ENCODE results near the gene PDE2A.
"Not testable (repeated sequence)": the region's sequence is repeated elsewhere in the genome, so short reads cannot be mapped to it uniquely, and the experiment has no call there.

PDE2A gene

DNA sequence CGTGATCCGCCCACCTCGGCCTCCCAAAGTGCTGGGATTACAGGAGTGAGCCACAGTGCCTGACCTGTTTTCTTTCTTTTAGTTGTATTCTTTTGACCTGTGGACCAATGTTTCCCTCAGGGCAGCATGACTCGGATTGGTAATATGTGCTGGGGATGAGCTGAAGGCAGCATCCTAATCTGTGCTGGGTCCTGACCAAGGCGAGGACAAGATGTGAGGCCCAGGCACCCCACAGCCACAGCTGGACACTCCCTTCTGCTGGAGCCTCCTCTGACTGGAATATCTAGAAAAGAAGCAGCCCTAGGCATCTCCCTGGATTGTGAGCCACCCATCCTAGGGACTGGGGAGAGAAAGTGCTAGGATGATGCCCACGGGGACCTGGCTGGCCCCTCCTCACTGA is 105.4 kb downstream of the PDE2A start:
- Histone ChIP-seq H3K4me2 (no peak overlapping the region), H4K20me1 (no peaks in the 10 kb centered on the region), H3K27ac (no peak overlapping the region), H3K27me3 (no peaks in the 10 kb centered on the region), H3K4me3 (no peak overlapping the region), H3K36me3 (no peaks in the 10 kb centered on the region), H3K9ac (no peak overlapping the region), H3K9me3 (no peaks in the 10 kb centered on the region), H3K4me1 (0 out of 2 replicates have a peak, but pooled peaks cover 4% of the 10 kb centered on the region)
- no peak for TF ChIP-seq Cebpa-rat (IDR thresholded peaks at IDR 0.05)

DNA sequence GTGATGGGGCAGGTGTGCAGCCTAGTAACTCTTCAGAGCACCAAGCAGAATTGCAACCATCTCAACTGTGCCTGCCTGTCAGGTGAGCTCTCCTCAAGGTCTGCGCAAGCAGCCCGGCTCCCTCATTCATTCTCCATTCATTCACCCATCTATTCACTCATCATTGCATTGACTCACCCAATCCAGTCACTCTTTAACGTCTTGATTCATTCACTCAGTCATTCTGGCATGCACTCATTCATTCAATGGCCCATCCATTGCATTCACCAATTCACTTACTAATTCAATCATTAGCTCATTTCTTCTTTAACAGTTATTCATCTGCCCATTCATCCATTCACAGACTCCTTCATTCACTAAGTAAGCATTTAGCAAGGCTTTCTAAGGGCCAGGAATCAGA is 111.8 kb downstream of the PDE2A start:
- Histone ChIP-seq H3K9ac (no peak overlapping the region), H3K9me3 (no peaks in the 10 kb centered on the region), H3K4me2 (no peak overlapping the region), H3K4me1 (no peaks in the 10 kb centered on the region), H3K27ac (no peak overlapping the region), H3K36me3 (no peaks in the 10 kb centered on the region), H4K20me1 (no peaks in the 10 kb centered on the region), H3K4me3 (no peak overlapping the region), H3K27me3 (no peaks in the 10 kb centered on the region)
- TF ChIP-seq Cebpa-rat (IDR thresholded peaks at IDR 0.05) = no peak

DNA sequence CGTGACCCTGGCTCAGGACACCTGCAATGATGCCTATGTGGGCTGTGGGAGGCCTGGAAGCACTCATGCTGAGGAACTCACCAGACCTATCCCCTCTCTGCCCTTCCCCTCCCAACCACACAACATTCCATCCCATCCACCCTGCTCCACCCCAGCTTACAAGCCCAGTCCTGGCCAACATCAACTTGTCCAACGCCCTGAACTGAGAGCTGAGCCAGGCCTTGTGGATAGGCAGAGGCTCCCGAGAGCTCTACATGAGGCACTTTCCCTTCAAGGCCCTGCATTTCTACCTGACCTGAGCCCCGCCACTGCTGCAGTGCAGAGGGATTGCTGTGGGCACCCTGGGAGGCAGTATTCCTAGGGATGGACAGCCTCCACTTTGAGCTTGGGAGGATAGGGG is 112.4 kb downstream of the PDE2A start:
- no peaks in the 10 kb centered on the region for H3K27me3 ChIP-seq
- H3K9ac ChIP-seq = no peak overlapping the region
- no peaks in the 10 kb centered on the region for H4K20me1 ChIP-seq
- no peaks in the 10 kb centered on the region for H3K4me1 ChIP-seq
- no peak overlapping the region for H3K4me2 ChIP-seq
- no peak overlapping the region for H3K27ac ChIP-seq
- no peaks in the 10 kb centered on the region for H3K9me3 ChIP-seq
- H3K4me3 ChIP-seq = no peak overlapping the region
- no peaks in the 10 kb centered on the region for H3K36me3 ChIP-seq
- TF ChIP-seq Cebpa-rat (IDR thresholded peaks at IDR 0.05) = no peak

DNA sequence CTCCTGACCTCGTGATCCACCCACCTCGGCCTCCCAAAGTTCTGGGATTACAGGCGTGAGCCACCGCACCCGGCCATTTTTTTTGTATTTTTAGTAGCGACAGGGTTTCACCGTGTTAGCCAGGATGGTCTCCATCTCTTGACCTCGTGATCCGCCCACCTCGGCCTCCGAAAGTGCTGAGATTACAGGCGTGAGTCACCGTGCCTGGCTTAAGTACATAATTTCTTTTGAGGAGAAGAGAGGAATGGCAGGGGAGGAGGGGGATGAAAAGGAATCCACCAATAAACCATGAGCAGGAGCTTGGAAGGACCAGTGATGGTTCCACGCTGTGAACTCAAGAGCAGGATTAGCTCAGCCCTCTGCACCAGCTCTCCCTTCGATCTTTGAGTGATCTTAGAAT is 113.4 kb downstream of the PDE2A start:
- H4K20me1 ChIP-seq, H3K9ac ChIP-seq, H3K4me2 ChIP-seq, H3K36me3 ChIP-seq, H3K4me3 ChIP-seq, H3K27me3 ChIP-seq, H3K9me3 ChIP-seq, H3K4me1 ChIP-seq, H3K27ac ChIP-seq: not testable (repeated sequence)

DNA sequence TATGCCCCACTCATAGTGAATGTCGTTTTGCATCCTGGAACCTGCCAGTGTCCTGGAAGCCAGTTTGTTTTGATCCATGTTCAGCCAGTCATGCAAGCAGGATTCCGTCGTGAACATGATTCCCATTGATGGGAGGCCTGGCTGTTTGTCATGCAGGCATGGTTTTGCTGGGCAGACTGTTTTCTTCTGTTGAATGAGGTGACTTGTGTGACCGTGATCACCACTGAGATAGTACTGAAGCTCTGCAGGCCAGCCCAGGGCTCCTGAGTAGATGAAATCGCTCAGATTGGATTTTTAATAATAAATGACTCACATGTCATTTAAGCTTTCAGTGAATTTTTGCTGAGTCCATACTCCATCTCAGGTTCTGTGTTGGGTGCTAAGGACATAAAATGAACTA is 117.8 kb downstream of the PDE2A start:
- no peaks in the 10 kb centered on the region for H3K27me3 ChIP-seq

DNA sequence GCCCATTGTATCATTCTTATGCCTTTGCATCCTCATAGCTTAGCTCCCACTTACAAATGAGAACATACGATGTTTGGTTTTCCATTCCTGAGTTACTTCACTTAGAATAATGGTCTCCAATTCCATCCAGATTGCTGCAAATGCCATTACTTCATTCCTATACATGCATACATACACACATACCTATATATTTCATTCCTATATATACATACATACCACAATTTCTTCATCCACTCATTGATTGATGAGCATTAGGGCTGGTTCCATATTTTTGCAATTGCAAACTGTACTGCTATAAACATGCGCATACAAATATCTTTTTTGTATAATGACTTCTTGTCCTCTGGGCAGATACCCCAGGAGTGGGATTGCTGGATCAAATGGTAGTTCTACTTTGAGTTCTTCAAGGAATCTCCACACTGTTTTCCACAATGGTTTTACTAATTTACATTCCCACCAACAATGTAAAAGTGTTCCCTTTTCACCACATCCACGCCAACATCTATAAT is 119.2 kb downstream of the PDE2A start:
- H3K4me2 ChIP-seq, H3K27me3 ChIP-seq, H3K36me3 ChIP-seq, H3K9ac ChIP-seq, H3K9me3 ChIP-seq, H4K20me1 ChIP-seq, H3K27ac ChIP-seq, H3K4me3 ChIP-seq, H3K4me1 ChIP-seq: not testable (repeated sequence)

More for the DNA sequence above, 117.8 kb downstream of the PDE2A start:
- H3K36me3 ChIP-seq = no peaks in the 10 kb centered on the region
- H4K20me1 ChIP-seq = no peaks in the 10 kb centered on the region
- no peak for TF ChIP-seq Cebpa-rat (IDR thresholded peaks at IDR 0.05)
- H3K4me3 ChIP-seq = no peak overlapping the region
- no peak overlapping the region for H3K9ac ChIP-seq
- no peaks in the 10 kb centered on the region for H3K4me1 ChIP-seq
- H3K9me3 ChIP-seq = no peaks in the 10 kb centered on the region
- no peak overlapping the region for H3K4me2 ChIP-seq
- H3K27ac ChIP-seq = no peak overlapping the region

DNA sequence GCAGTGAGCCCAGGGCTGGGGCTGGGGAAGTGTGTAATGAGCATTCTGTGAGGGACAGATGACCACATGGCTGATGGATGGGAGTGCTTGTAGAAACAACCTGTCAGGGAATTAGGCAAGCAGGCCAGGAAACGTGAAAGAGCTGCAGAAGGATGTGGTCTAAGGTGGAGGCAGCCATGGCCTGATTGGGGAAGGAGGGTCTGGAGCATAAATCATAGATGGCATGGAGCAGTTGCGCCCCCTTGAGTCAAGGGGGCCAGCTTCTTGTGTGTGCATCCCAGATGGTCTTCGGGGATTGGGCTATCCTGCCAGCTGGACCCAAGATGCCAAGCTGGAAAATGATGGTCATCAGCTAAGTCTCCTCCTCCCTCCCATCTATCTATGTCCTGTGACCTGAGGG is 120.5 kb downstream of the PDE2A start:
- Histone ChIP-seq H3K9me3 (no peaks in the 10 kb centered on the region), H3K4me2 (no peak overlapping the region)
- no peak for TF ChIP-seq Cebpa-rat (IDR thresholded peaks at IDR 0.05)

DNA sequence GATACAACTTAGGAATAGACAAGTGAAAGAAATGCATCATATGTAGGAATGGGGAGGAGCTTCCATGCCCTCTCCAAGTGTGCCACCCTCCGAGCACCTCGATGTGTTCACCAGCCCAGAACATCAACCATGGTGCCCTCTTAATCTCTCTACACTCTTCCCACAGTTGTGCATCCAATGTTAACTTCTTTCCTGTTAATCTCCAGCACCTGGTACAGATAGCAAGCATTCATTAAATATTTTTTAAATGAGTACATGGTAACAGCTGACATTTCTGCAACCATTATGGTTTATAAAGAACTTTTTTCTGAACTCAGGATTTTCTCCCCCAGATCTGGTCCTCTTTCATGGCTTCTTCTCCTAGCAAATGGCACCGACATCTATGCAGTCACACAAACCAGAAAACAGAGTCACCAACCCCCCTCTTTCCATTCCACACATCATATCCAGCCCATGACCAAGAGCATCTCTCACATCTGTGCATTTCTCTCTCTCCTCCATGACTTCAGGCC is 121.8 kb downstream of the PDE2A start:
- no peak overlapping the region for H3K4me3 ChIP-seq
- H3K9me3 ChIP-seq = no peaks in the 10 kb centered on the region
- H3K4me1 ChIP-seq = peaks cover 6% of the 10 kb centered on the region
- no peak overlapping the region for H3K4me2 ChIP-seq
- no peaks in the 10 kb centered on the region for H4K20me1 ChIP-seq
- no peak overlapping the region for H3K27ac ChIP-seq
- H3K36me3 ChIP-seq = no peaks in the 10 kb centered on the region
- no peaks in the 10 kb centered on the region for H3K27me3 ChIP-seq
- no peak overlapping the region for H3K9ac ChIP-seq
- TF ChIP-seq Cebpa-rat (IDR thresholded peaks at IDR 0.05) = no peak

More for the DNA sequence above, 120.5 kb downstream of the PDE2A start:
- Histone ChIP-seq H3K27ac (no peak overlapping the region), H3K36me3 (no peaks in the 10 kb centered on the region), H3K9ac (no peak overlapping the region), H4K20me1 (no peaks in the 10 kb centered on the region), H3K27me3 (no peaks in the 10 kb centered on the region), H3K4me1 (peaks cover 6% of the 10 kb centered on the region), H3K4me3 (no peak overlapping the region)

DNA sequence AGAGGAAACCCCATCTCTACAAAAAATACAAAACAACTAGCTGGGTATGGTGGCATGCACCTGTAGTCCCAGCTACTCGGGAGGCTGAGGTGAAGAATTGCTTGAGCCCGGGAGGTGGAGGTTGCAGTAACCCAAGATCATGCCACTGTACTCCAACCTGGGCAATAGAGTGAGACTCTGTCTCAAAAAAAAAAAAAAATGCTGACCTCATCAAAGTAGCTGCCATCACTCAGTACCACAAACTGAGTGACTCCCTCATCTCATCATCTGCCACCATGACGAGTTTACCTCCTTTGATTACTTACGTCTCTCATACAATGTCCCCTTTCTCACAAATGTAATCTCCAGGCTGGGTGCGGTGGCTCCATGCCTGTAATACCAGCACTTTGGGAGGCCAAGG is 122.7 kb downstream of the PDE2A start:
- no peaks in the 10 kb centered on the region for H4K20me1 ChIP-seq
- no peaks in the 10 kb centered on the region for H3K27me3 ChIP-seq
- no peak overlapping the region for H3K4me3 ChIP-seq
- H3K9ac ChIP-seq = no peak overlapping the region
- no peaks in the 10 kb centered on the region for H3K9me3 ChIP-seq
- H3K27ac ChIP-seq = no peak overlapping the region
- H3K4me2 ChIP-seq = no peak overlapping the region
- no peak for TF ChIP-seq Cebpa-rat (IDR thresholded peaks at IDR 0.05)
- H3K4me1 ChIP-seq = peaks cover 6% of the 10 kb centered on the region
- H3K36me3 ChIP-seq = no peaks in the 10 kb centered on the region

DNA sequence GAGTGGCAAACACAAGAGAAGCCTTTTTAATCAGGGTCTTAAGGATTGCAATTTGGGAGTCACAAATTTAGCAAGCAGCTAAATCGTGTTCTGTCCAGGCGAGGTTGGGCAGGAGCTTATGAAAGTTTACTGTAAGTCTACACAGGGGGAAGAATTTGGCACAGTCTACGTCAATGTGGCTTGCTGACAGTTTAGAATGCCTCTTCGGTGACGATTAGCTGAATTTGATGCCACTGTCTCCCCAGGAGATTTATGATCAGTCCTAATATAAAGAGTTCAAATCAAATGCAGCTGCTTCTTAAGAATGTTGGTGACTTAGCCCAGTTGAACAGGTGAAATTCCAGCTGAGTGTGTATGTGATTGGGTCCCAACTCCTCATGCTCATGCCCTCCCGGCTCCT is 125.8 kb downstream of the PDE2A start:
- Histone ChIP-seq H3K9me3 (no peaks in the 10 kb centered on the region), H3K4me3 (no peak overlapping the region), H3K4me1 (peaks cover 6% of the 10 kb centered on the region), H3K27me3 (no peaks in the 10 kb centered on the region), H3K36me3 (no peaks in the 10 kb centered on the region), H3K9ac (no peak overlapping the region), H3K4me2 (no peak overlapping the region), H4K20me1 (no peaks in the 10 kb centered on the region), H3K27ac (no peak overlapping the region)
- no peak for TF ChIP-seq Cebpa-rat (IDR thresholded peaks at IDR 0.05)

DNA sequence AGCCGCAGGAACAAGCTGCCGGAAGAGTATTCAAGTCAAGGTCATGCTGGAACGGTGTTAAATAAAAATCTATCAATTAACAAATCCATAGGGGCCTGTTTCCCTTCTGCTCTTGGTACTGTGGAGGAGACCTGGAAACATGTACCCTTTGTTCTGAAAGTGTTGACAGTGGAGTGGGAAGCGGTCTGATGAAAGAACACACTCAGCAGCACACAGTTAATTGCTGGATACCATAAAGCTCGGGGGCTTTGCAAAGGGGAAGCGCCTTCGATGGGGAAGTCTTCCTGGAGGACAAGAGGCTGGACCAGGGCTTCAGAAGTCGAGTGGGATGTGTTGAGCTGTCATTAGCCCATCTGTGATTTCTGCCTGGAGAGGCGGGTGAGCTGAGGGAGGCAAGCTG is 127.4 kb downstream of the PDE2A start:
- no peaks in the 10 kb centered on the region for H3K27me3 ChIP-seq
- H3K4me3 ChIP-seq = no peak overlapping the region
- no peak overlapping the region for H3K4me2 ChIP-seq
- no peak overlapping the region for H3K27ac ChIP-seq
- TF ChIP-seq Cebpa-rat (IDR thresholded peaks at IDR 0.05) = no peak
- no peaks in the 10 kb centered on the region for H3K9me3 ChIP-seq
- H4K20me1 ChIP-seq = no peaks in the 10 kb centered on the region
- H3K9ac ChIP-seq = no peak overlapping the region
- H3K36me3 ChIP-seq = no peaks in the 10 kb centered on the region
- H3K4me1 ChIP-seq = peaks cover 6% of the 10 kb centered on the region

Measured in BLaER1 (cell line).